IPS DF 6.9 (cell line): Measurements from ENCODE around the gene CDC123.

Experiments
- DNase-seq: peaks from one replicate; pipeline ENCODE4 v3.0.0-alpha.2; 2013; ENCODE audit warnings: low read depth, low spot score
- H3K27ac ChIP-seq: one replicate; pipeline ENCODE4 v1.5.1; 2013; ENCODE audit warnings: low read length, control low read depth
- H3K27me3 ChIP-seq: 2 replicates; pipeline ENCODE4 v1.6.1; 2013; ENCODE audit warnings: mild to moderate bottlenecking, low read length; ENCODE audit not compliant: control insufficient read depth, insufficient read depth
- H3K36me3 ChIP-seq: 2 replicates; pipeline ENCODE4 v1.6.1; 2013; ENCODE audit warnings: low read length; ENCODE audit not compliant: control insufficient read depth, insufficient read depth
- H3K4me1 ChIP-seq: 2 replicates; pipeline ENCODE4 v1.6.1; 2013; ENCODE audit warnings: low read length; ENCODE audit not compliant: control insufficient read depth, insufficient read depth
- H3K4me3 ChIP-seq: 2 replicates; pipeline ENCODE4 v1.5.1; 2013; ENCODE audit warnings: mild to moderate bottlenecking, low read length
- H3K9me3 ChIP-seq: 2 replicates; pipeline ENCODE4 v1.6.1; 2013; ENCODE audit warnings: low read length, inconsistent platforms; ENCODE audit not compliant: control insufficient read depth, insufficient read depth
- WGBS: extraction: QIAGEN DNeasy Blood & Tissue Kit; methylation state at CpG from one replicate; pipeline ENCODE4 v1.1.7; 2013; ENCODE audit warnings: mixed read lengths, missing lambda C conversion rate; ENCODE audit not compliant: insufficient read length, insufficient coverage; 5-methylcytosine and 5-hydroxymethylcytosine counted together

Gene CDC123

DNA sequence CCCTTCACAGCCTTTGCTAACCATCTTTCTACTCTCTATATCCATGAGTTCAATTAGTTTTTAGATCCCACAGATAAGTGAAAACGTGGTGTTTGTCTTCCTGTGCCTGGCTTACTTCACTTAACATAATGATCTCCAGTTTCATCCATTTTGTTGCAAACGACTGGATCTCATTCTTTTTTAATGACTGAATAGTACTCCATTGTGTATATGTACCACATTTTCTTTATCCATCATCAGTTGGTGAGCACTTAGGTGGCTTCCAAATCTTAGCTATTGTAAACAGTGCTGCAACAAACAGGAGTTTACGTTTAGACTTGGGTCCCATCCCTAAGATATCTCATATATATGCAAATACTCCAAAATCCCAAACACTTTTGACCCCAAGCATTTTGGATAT, 9.1 kb downstream of the CDC123 start:
- DNase-seq, result no peak
- H3K27ac ChIP-seq, result no peak overlapping the region
- WGBS, result no CpG with 5 or more reads among the region's 3 CpGs
- no peaks in the 10 kb centered on the region for H3K4me1 ChIP-seq
- peaks cover 4% of the 10 kb centered on the region; the same call in 1 of the 2 replicates for H3K36me3 ChIP-seq
- no peak overlapping the region for H3K4me3 ChIP-seq
- no peaks in the 10 kb centered on the region for H3K9me3 ChIP-seq
- H3K27me3 ChIP-seq, result no peaks in the 10 kb centered on the region

DNA sequence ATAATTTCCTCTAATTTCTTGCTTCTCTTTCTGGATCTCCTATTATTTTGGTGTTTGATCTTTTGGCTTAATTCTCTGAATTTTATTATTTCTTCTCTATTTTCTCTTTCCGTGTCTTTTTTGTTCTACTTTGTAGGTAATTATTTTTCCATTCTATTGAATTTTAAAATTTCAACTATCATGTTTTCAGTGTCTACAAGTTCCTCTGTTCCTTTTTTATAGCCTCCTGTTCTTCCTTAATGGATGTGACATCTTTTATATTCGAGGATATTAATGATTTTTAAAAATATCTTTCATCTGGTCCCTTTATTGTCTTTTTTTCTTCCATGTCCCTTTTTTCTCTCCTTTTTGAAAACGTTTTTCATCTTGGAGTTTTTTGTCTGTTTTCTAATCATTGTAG, 11.1 kb downstream of the CDC123 start:
- Histone ChIP-seq H3K27ac (no peak overlapping the region), H3K9me3 (no peaks in the 10 kb centered on the region), H3K36me3 (peaks cover 8% of the 10 kb centered on the region; the same call in 1 of the 2 replicates), H3K27me3 (no peaks in the 10 kb centered on the region), H3K4me1 (no peaks in the 10 kb centered on the region), H3K4me3 (no peak overlapping the region)
- DNase-seq, result no peak
- no CpG with 5 or more reads among the region's 3 CpGs for WGBS

DNA sequence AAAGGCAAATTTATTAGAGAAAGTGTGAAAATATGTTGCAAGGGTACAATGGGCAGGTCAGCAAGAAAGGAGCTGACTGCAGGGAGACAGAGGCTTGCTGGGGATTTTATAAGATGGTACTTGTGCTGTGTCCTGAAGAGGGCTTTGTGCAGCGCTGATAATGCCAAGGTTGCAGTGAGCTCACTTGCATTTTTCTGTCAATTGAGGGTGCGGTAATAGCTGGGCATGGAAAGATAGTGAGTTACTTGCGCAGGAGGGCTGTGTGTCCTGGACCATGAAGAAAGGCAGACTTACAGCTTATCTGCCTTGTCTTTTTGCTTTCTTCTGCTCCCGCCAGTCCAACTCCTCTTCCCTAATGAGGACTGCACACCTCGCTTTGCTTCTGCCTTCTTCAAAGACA, 12.5 kb downstream of the CDC123 start:
- no peaks in the 10 kb centered on the region for H3K4me1 ChIP-seq
- no peak overlapping the region for H3K4me3 ChIP-seq
- H3K27ac ChIP-seq, result no peak overlapping the region
- H3K9me3 ChIP-seq, result no peaks in the 10 kb centered on the region
- peaks cover 11% of the 10 kb centered on the region; the same call in 1 of the 2 replicates for H3K36me3 ChIP-seq
- no peaks in the 10 kb centered on the region for H3K27me3 ChIP-seq
- WGBS, result no CpG with 5 or more reads among the region's 5 CpGs
- no peak for DNase-seq

DNA sequence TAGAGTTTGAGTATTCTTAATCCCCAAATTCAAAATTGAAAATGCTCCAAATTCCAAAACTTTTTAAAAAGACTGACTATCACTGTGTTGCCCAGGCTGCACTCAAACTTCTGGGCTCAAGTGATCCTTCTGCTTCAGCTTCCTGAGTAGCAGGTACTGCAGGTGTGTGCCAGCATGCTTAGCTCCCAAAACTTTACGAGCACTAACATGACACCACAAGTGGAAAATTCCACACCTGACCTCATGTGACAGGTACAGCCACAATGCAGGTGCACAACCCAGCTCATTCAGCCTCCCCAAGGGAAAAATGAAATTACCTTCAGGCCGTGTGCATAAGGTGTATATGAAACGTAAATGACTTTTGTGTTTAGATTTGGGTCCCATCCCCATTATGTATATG, 16.5 kb downstream of the CDC123 start:
- Histone ChIP-seq H3K4me3 (no peak overlapping the region), H3K27me3 (no peaks in the 10 kb centered on the region), H3K27ac (no peak overlapping the region), H3K9me3 (no peaks in the 10 kb centered on the region), H3K4me1 (no peaks in the 10 kb centered on the region), H3K36me3 (peaks cover 14% of the 10 kb centered on the region; the same call in 1 of the 2 replicates)
- no CpG with 5 or more reads among the region's 3 CpGs for WGBS
- no peak for DNase-seq

DNA sequence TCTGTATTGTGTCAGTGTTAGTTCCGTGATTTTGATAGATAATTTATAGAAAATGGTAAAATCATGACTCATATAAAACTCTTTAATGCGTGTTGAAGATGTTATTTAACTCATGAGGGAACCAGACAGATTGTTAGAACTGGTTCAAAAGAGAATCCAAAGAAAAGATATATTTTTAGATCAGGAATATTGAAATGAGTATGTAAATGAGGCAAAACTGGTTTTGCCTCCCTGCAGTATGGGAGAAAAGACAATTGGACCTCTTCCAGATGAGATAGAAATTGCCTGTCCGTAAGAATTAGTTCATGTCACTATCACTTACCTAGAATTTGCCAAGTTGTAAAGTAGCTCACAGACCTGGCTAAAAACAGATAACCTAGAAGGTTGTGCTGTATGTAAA, 17.6 kb downstream of the CDC123 start:
- Histone ChIP-seq H3K27me3 (no peaks in the 10 kb centered on the region), H3K4me3 (no peak overlapping the region), H3K9me3 (no peaks in the 10 kb centered on the region), H3K4me1 (no peaks in the 10 kb centered on the region), H3K36me3 (peaks cover 13% of the 10 kb centered on the region; the same call in 1 of the 2 replicates), H3K27ac (no peak overlapping the region)
- WGBS, result no CpG with 5 or more reads among the region's 3 CpGs
- DNase-seq, result no peak

DNA sequence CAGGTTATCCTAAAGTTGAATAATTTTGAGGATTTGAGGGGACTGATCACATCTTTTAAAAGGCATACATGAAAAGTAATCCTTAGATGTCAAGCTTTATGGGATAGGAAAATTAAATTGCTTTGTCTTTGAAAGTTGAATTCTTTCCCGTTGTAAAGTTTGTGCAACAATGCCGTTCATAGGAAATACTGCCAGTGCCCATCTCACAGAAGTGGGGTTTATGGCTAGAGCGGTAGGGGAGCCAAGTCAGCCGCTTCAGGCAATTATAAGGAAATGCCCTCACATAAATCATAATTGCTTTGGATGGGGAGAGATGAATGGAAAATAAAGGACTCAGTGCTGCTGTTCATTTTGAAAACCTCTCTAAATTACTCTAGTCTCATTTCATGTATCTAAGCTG, 18.1 kb downstream of the CDC123 start:
- Histone ChIP-seq H3K4me3 (no peak overlapping the region), H3K27me3 (no peaks in the 10 kb centered on the region), H3K27ac (no peak overlapping the region), H3K9me3 (no peaks in the 10 kb centered on the region), H3K36me3 (peaks cover 15% of the 10 kb centered on the region; the same call in 1 of the 2 replicates), H3K4me1 (no peaks in the 10 kb centered on the region)
- DNase-seq, result no peak
- WGBS, result no CpG with 5 or more reads among the region's 4 CpGs

DNA sequence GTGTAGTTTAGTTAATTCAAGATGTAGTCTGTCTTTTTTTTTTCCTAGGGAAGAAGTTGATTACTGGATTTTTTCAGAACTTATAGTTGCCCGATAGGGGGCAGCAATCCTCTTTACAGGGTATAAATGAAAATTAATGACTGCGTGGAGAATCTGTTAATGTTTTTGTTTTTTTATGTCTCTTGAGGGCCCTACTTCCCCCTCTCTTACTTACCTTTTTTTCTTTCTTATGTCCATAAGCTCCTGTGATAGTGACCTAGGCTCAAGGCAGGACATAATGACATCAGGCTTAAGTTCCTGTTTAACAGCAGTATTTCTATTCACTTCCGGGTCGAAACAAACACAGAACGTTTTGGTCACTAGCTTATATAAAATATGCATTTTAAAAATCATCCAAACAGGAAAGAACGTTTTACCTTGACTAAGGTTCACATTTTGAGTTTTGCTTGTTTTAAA, 18.8 kb downstream of the CDC123 start:
- Histone ChIP-seq H3K4me1 (no peaks in the 10 kb centered on the region), H3K9me3 (no peaks in the 10 kb centered on the region), H3K4me3 (no peak overlapping the region), H3K27me3 (no peaks in the 10 kb centered on the region), H3K27ac (no peak overlapping the region), H3K36me3 (peaks cover 15% of the 10 kb centered on the region; the same call in 1 of the 2 replicates)
- no peak for DNase-seq
- WGBS, result no CpG with 5 or more reads among the region's 6 CpGs

DNA sequence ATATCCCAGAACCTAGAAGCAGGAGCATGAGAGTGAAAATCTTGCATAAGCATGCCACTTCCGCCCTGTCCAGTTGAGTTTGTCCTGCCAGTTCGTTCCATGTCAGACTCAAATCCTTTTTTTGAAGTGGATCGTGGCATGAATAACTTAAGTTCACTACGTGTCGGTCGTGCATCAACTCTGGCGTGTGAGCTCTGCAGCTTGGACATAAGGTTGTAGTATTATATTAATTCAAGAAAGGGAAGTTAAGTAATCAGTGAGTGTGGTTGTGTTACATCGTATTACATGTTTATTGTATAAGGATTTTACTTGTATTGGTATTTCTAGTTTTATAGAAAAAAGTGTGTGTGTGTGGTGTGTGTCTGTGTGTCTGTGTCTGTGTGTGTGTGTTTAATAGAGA, 23.0 kb downstream of the CDC123 start:
- Histone ChIP-seq H3K36me3 (peaks cover 8% of the 10 kb centered on the region; the same call in 1 of the 2 replicates), H3K27ac (no peak overlapping the region), H3K9me3 (no peaks in the 10 kb centered on the region), H3K4me1 (no peaks in the 10 kb centered on the region), H3K4me3 (no peak overlapping the region), H3K27me3 (no peaks in the 10 kb centered on the region)
- 100% methylated on average over 1 of the region's 8 CpGs for WGBS
- no peak for DNase-seq

DNA sequence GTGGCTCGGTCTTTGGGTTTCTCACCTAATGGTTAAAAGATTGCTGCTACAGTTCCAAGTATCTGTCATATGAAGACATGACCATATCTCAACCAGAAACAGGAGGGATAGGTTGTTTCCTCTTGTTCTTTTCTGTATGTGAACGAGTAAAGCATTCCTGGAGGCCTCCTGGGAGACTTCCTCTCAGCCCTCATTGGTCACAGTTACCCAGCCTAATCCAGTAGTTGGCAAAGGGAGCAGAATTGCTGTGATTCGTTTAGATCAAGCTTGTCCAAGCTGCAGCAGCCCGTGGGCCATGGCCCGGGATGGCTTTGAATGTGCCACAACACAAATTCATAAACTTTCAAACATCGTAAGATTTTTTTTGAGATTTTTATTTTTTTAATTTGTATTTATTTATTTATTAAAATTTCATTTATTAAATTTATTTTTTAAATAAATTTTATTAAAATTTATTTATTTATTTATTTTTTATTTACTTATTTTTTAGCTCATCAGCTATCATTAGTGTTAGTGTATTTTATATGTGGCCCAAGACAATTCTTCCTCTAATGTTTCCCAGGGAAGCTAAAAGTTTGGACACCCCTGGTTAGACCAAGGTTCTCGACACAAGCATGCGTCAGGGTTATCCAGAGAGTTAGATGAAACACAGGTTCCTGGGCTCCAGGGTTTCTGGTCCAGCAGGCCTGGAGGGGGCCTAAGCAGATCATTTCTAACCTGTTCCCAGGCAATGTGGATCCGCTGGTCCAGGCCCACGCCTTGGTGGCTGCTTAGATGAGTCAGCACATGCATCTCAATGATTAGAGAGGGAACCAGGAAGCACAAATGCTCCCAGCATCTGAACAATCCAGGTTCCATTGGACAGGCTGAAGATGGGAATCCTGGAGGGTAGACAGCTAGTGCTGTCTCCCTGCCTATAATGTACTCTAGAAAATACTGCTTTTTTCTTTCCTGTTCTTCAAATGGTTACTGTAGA, 25.6 kb downstream of the CDC123 start:
- DNase-seq, result no peak
- Histone ChIP-seq H3K27me3 (no peaks in the 10 kb centered on the region), H3K36me3 (peaks cover 7% of the 10 kb centered on the region; the same call in 1 of the 2 replicates), H3K4me3 (no peak overlapping the region), H3K9me3 (no peaks in the 10 kb centered on the region), H3K27ac (no peak overlapping the region), H3K4me1 (no peaks in the 10 kb centered on the region)
- WGBS, result no CpG with 5 or more reads among the region's 10 CpGs

DNA sequence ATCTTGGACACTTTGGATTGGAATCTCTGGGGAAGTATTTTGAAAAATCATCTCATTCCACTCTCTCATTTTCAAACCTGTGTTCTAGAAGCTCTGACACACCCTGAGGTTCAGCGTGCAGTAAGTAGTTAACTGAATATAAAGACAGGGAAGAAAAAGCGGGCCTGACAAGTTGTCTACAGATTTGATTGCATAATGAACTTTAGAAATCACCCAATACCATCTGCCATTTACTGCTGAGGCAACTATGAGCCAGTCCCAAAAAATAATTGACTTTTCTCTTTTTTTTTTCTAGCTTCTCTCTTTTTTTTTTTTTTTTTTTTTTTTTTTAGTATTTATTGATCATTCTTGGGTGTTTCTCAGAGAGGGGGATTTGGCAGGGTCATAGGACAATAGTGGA, 29.5 kb downstream of the CDC123 start:
- Histone ChIP-seq H3K9me3 (no peaks in the 10 kb centered on the region), H3K27ac (no peak overlapping the region), H3K4me1 (no peaks in the 10 kb centered on the region), H3K36me3 (0 out of 2 replicates have a peak, but pooled peaks cover 4% of the 10 kb centered on the region), H3K27me3 (no peaks in the 10 kb centered on the region), H3K4me3 (no peak overlapping the region)
- DNase-seq, result no peak
- WGBS, result no CpG with 5 or more reads among the region's 2 CpGs
